ENCODE measurements around the gene TNRC6B.

The TNRC6B gene

GRCh38 chr22:40175611-40176244 is 2.0 kb upstream of the TNRC6B start:
- Histone ChIP-seq H3K36me3 (replicated peaks; ENCODE audit: insufficient read depth, low read length) (no peaks in the 10 kb centered on the region), H3F3A (ENCODE audit: insufficient read depth, low read length) (peaks cover 29% of the 10 kb centered on the region), H3K27ac (ENCODE audit: low read length) (no peak overlapping the region), H3K9me3 (replicated peaks; ENCODE audit: insufficient read depth, low read length) (no peaks in the 10 kb centered on the region), H3K9ac (ENCODE audit: low read length) (no peak overlapping the region), H3K27me3 (replicated peaks; ENCODE audit: insufficient read depth, low read length) (no peaks in the 10 kb centered on the region), H3K9me2 (replicated peaks; ENCODE audit: insufficient read depth, low read length) (no peaks in the 10 kb centered on the region), H3K4me3 (ENCODE audit: low read length) (no peak overlapping the region), H3K4me1 (ENCODE audit: low read length) (peaks cover 11% of the 10 kb centered on the region; the same call in 1 of the 2 replicates), H2AFZ (ENCODE audit: low read length) (no peak overlapping the region), H3K79me2 (ENCODE audit: low read length) (peaks cover 34% of the 10 kb centered on the region), H3K4me2 (ENCODE audit: low read depth, low read length) (no peak overlapping the region), H4K20me1 (ENCODE audit: insufficient read depth, low read length) (no peaks in the 10 kb centered on the region; the same call in 1 of the 2 replicates)
- TF ChIP-seq EZH2 (optimal IDR thresholded peaks at IDR 0.05; ENCODE audit: low read depth, low read length): no peak
- TF ChIP-seq, protein P1, sequence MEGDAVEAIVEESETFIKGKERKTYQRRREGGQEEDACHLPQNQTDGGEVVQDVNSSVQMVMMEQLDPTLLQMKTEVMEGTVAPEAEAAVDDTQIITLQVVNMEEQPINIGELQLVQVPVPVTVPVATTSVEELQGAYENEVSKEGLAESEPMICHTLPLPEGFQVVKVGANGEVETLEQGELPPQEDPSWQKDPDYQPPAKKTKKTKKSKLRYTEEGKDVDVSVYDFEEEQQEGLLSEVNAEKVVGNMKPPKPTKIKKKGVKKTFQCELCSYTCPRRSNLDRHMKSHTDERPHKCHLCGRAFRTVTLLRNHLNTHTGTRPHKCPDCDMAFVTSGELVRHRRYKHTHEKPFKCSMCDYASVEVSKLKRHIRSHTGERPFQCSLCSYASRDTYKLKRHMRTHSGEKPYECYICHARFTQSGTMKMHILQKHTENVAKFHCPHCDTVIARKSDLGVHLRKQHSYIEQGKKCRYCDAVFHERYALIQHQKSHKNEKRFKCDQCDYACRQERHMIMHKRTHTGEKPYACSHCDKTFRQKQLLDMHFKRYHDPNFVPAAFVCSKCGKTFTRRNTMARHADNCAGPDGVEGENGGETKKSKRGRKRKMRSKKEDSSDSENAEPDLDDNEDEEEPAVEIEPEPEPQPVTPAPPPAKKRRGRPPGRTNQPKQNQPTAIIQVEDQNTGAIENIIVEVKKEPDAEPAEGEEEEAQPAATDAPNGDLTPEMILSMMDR (IDR thresholded peaks at IDR 0.05; ENCODE audit: low read length): no peak
- no peak for TF ChIP-seq EZH2phosphoT487 (IDR thresholded peaks at IDR 0.05; ENCODE audit: low read length)
- DNase-seq: no peak

DNA sequence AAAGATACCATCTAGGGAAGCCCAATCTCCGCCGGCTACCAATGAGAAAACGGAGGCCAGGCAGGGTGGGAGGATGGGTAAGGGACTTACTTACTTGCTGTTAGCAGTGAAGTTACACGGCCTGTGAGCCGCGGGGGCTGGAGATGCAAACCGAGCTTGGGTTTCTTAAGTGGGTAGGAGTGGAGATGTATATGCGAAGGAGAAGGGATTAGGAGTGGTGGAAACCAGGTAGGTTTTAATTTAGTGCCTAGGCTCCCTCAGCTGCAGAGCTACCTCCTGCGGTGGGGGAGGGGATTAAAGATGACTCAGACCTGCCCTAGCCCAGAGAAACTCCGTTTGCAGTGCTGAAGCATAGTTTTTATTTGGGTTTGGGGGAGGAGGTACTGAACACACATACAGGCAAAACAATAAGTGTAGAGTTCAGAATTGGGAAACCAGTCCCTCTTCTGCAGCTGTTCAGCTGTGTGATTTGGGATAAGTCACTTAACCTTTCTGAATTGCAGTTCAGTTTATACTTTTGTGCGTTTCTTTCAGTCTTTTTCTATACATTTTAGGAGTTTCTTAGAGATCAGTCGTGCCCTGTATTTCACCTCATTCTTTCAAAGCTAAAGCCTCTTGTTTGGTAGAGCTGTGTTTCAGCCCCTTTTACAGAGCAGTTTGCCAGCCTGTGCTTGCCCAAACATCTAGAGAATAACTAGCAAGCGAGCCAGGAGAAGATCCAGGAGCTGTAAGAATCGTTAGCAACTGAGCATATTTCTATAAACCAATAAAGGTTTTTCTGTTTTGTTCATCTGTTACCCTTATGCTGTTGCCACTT is 596 bp upstream of the TNRC6B start:
- Histone ChIP-seq H3K4me3 (ENCODE audit: low read length) (peak overlapping the region; percentile 76), H3K79me2 (ENCODE audit: low read length) (peaks cover 48% of the 10 kb centered on the region)

More for the DNA sequence above, 596 bp upstream of the TNRC6B start:
- no peaks in the 10 kb centered on the region for H3K36me3 ChIP-seq (replicated peaks; ENCODE audit: insufficient read depth, low read length)
- no peaks in the 10 kb centered on the region for H3K9me3 ChIP-seq (replicated peaks; ENCODE audit: insufficient read depth, low read length)
- DNase-seq: peak; percentile 74
- H3K9ac ChIP-seq (ENCODE audit: low read length): peak overlapping the region; percentile 38; the same call in 1 of the 2 replicates
- no peaks in the 10 kb centered on the region for H3K27me3 ChIP-seq (replicated peaks; ENCODE audit: insufficient read depth, low read length)
- H3K4me2 ChIP-seq (ENCODE audit: low read depth, low read length): peak overlapping the region; percentile 92
- peaks cover 11% of the 10 kb centered on the region; the same call in 1 of the 2 replicates for H3K4me1 ChIP-seq (ENCODE audit: low read length)
- no peaks in the 10 kb centered on the region for H3K9me2 ChIP-seq (replicated peaks; ENCODE audit: insufficient read depth, low read length)
- no peak for TF ChIP-seq EZH2phosphoT487 (IDR thresholded peaks at IDR 0.05; ENCODE audit: low read length)
- TF ChIP-seq, protein P1 (IDR thresholded peaks at IDR 0.05; ENCODE audit: low read length): no peak
- TF ChIP-seq EZH2 (optimal IDR thresholded peaks at IDR 0.05; ENCODE audit: low read depth, low read length): no peak
- no peaks in the 10 kb centered on the region; the same call in 1 of the 2 replicates for H4K20me1 ChIP-seq (ENCODE audit: insufficient read depth, low read length)
- H3K27ac ChIP-seq (ENCODE audit: low read length): peak overlapping the region; percentile 54; the same call in 1 of the 2 replicates
- peak overlapping the region; percentile 48 for H2AFZ ChIP-seq (ENCODE audit: low read length)
- H3F3A ChIP-seq (ENCODE audit: insufficient read depth, low read length): peaks cover 29% of the 10 kb centered on the region
